Keratinocyte (primary cell): ENCODE measurements around the gene EMILIN3.
A peak's percentile ranks its signal among the peaks of the same experiment; 100 is the strongest.

Experiments used
- CTCF ChIP-seq, 3 experiments: IDR thresholded peaks in 1 of 3; conservative IDR thresholded peaks in 1 of 3; optimal IDR thresholded peaks in 1 of 3; 2 replicates in 2 of 3; 3 replicates in 1 of 3; pipeline versions ENCODE3 to v1.5.1; 2011; ENCODE audit warnings: low read length in 3 of 3, mild to moderate bottlenecking in 3 of 3, moderate library complexity in 2 of 3, control low read depth in 1 of 3, inconsistent platforms in 1 of 3; ENCODE audit not compliant: insufficient read depth in 2 of 3; ENCODE audit errors: extremely low read depth in 1 of 3
- EZH2 ChIP-seq: IDR thresholded peaks from one replicate; pipeline ENCODE4 v1.6.1; 2012; ENCODE audit warnings: inconsistent platforms, mild to moderate bottlenecking, low read length, moderate library complexity

DNA sequence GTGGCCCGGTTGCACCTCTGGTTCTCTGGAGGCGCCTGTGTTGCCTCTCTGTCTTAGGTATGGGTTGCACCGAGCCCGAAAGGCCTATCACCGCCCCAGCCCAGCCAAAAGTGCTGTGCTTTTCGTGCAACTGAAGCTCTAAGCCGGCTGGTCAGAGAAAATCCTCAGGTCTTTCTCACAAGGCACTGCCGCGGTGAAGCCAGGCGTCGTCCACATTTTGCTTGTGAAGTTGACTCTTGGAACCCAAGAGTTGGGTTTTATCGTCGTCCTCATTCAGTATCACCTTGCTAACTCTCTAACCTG, 726 bp upstream of the EMILIN3 start:
- TF ChIP-seq CTCF (optimal IDR thresholded peaks at IDR 0.05 in 1 of 3, IDR thresholded peaks at IDR 0.05 in 1 of 3, conservative IDR thresholded peaks at IDR 0.05 in 1 of 3; ENCODE audit: extremely low read depth in 1 of 3, insufficient read depth in 2 of 3, low read length in 3 of 3) (no peak), EZH2 (peak; percentile 15)
